Measurements from ENCODE around the gene TBC1D1. TPM values are rescaled to one million over a fixed set of nuclear protein-coding genes. Genes with fewer than 3 reads are reported as not detected.

The TBC1D1 gene
- total RNA-seq, 3 donors from 2014 or later (not counting 1 experiment from before 2014, with no cell fraction given) = 59.2 to 78.6 (median 68.5) TPM

DNA sequence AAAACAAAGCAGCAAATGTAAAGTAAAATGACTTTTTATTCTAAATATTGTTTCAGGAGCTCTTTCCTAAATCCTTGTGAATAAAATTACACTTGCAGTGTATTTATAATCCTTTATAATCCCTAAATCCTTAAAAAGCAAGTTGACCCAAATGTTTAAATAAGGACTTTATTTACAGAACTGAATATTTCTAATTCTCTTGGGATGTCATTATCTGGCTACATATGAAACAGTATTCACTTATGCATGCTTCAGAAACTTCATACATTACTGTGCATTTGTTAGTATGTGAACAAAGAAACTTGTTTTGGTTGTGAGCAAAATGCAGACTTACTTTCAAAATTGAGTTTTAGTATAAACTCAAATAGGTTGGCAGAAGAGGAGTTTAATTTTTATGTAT, 118.5 kb downstream of the TBC1D1 start:
- ATAC-seq = no peak
- H3K4me3 Mint-ChIP-seq = no peak overlapping the region

GRCh38 chr4:38009949-38010348, 119.1 kb downstream of the TBC1D1 start:
- Mint-ChIP-seq H3K9me3 (no peaks in the 10 kb centered on the region), H3K27me3 (ENCODE audit: low read depth in 2 of 2) (no peaks in the 10 kb centered on the region), H3K27ac (no peak overlapping the region), H3K4me3 (no peak overlapping the region), H3K4me1 (peaks cover 40 to 44% of the 10 kb centered on the region in 2 donors), H3K36me3 (no peaks in the 10 kb centered on the region)
- H3K27ac ChIP-seq (ENCODE audit: low read length) = no peak overlapping the region
- 98% methylated on average over 2 of the region's 3 CpGs for WGBS (ENCODE audit: insufficient coverage)
- DNase-seq (no peak), ATAC-seq (no peak)
- H3K4me1 ChIP-seq (ENCODE audit: control insufficient read depth, insufficient read depth, low read length) = peaks cover 18% of the 10 kb centered on the region
- TF ChIP-seq, protein P1, sequence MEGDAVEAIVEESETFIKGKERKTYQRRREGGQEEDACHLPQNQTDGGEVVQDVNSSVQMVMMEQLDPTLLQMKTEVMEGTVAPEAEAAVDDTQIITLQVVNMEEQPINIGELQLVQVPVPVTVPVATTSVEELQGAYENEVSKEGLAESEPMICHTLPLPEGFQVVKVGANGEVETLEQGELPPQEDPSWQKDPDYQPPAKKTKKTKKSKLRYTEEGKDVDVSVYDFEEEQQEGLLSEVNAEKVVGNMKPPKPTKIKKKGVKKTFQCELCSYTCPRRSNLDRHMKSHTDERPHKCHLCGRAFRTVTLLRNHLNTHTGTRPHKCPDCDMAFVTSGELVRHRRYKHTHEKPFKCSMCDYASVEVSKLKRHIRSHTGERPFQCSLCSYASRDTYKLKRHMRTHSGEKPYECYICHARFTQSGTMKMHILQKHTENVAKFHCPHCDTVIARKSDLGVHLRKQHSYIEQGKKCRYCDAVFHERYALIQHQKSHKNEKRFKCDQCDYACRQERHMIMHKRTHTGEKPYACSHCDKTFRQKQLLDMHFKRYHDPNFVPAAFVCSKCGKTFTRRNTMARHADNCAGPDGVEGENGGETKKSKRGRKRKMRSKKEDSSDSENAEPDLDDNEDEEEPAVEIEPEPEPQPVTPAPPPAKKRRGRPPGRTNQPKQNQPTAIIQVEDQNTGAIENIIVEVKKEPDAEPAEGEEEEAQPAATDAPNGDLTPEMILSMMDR (IDR thresholded peaks at IDR 0.05) = no peak
- no peaks in the 10 kb centered on the region for H3K27me3 ChIP-seq (ENCODE audit: control insufficient read depth, insufficient read depth, low read length)
- intact Hi-C loops (cut with micrococcal nuclease) = no loop called here
- H3K36me3 ChIP-seq (ENCODE audit: control insufficient read depth, insufficient read depth, low read length) = peaks cover 2% of the 10 kb centered on the region
- no peaks in the 10 kb centered on the region for H3K9me3 ChIP-seq (ENCODE audit: control insufficient read depth, insufficient read depth, low read length)
- no peak overlapping the region for H3K4me3 ChIP-seq (ENCODE audit: low read length)

More for the DNA sequence above, 118.5 kb downstream of the TBC1D1 start:
- Mint-ChIP-seq H3K4me1 (peaks cover 45 to 49% of the 10 kb centered on the region in 2 donors), H3K36me3 (no peaks in the 10 kb centered on the region), H3K27me3 (ENCODE audit: low read depth in 2 of 2) (no peaks in the 10 kb centered on the region), H3K27ac (no peak overlapping the region), H3K9me3 (no peaks in the 10 kb centered on the region)
- no peak for DNase-seq
- H3K27ac ChIP-seq (ENCODE audit: low read length) = no peak overlapping the region
- H3K36me3 ChIP-seq (ENCODE audit: control insufficient read depth, insufficient read depth, low read length) = no peaks in the 10 kb centered on the region
- TF ChIP-seq, protein P1 (IDR thresholded peaks at IDR 0.05) = no peak
- no peaks in the 10 kb centered on the region for H3K27me3 ChIP-seq (ENCODE audit: control insufficient read depth, insufficient read depth, low read length)
- H3K4me1 ChIP-seq (ENCODE audit: control insufficient read depth, insufficient read depth, low read length) = peaks cover 18% of the 10 kb centered on the region
- intact Hi-C loops (cut with micrococcal nuclease) = no loop called here
- H3K9me3 ChIP-seq (ENCODE audit: control insufficient read depth, insufficient read depth, low read length) = no peaks in the 10 kb centered on the region
- no peak overlapping the region for H3K4me3 ChIP-seq (ENCODE audit: low read length)

- Histone ChIP-seq H3K9me3 (ENCODE audit: control insufficient read depth, insufficient read depth, low read length) (no peaks in the 10 kb centered on the region), H3K27ac (ENCODE audit: low read length) (no peak overlapping the region), H3K4me1 (ENCODE audit: control insufficient read depth, insufficient read depth, low read length) (peaks cover 13% of the 10 kb centered on the region), H3K27me3 (ENCODE audit: control insufficient read depth, insufficient read depth, low read length) (no peaks in the 10 kb centered on the region), H3K36me3 (ENCODE audit: control insufficient read depth, insufficient read depth, low read length) (peaks cover 17% of the 10 kb centered on the region), H3K4me3 (ENCODE audit: low read length) (no peak overlapping the region)
- ATAC-seq = peak in 1 of 3 donors; percentile 34
- TF ChIP-seq, protein P1 (IDR thresholded peaks at IDR 0.05) = no peak
- H3K36me3 Mint-ChIP-seq = no peaks in the 10 kb centered on the region
- no peak overlapping the region for H3K27ac Mint-ChIP-seq
- no peak overlapping the region for H3K4me3 Mint-ChIP-seq
- H3K4me1 Mint-ChIP-seq = peaks cover 34 to 37% of the 10 kb centered on the region in 2 donors
- H3K27me3 Mint-ChIP-seq (ENCODE audit: low read depth in 2 of 2) = no peaks in the 10 kb centered on the region
- intact Hi-C loops (cut with micrococcal nuclease) = no loop called here
- DNase-seq = no peak
- no CpG with 5 or more reads among the region's 3 CpGs for WGBS (ENCODE audit: insufficient coverage)
- no peaks in the 10 kb centered on the region for H3K9me3 Mint-ChIP-seq
These were observed 120.8 kb downstream of the TBC1D1 start for GRCh38 chr4:38011511-38012162.
